Measurements from ENCODE around the gene LSR. TPM values are rescaled to one million over a fixed set of nuclear protein-coding genes. Genes with fewer than 3 reads are reported as not detected.

The LSR gene, protein sequence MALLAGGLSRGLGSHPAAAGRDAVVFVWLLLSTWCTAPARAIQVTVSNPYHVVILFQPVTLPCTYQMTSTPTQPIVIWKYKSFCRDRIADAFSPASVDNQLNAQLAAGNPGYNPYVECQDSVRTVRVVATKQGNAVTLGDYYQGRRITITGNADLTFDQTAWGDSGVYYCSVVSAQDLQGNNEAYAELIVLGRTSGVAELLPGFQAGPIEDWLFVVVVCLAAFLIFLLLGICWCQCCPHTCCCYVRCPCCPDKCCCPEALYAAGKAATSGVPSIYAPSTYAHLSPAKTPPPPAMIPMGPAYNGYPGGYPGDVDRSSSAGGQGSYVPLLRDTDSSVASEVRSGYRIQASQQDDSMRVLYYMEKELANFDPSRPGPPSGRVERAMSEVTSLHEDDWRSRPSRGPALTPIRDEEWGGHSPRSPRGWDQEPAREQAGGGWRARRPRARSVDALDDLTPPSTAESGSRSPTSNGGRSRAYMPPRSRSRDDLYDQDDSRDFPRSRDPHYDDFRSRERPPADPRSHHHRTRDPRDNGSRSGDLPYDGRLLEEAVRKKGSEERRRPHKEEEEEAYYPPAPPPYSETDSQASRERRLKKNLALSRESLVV
- 0.59 and 0.96 TPM in 2 replicates for total RNA-seq (2014; rRNA removed; shearing (Covaris generic))

DNA sequence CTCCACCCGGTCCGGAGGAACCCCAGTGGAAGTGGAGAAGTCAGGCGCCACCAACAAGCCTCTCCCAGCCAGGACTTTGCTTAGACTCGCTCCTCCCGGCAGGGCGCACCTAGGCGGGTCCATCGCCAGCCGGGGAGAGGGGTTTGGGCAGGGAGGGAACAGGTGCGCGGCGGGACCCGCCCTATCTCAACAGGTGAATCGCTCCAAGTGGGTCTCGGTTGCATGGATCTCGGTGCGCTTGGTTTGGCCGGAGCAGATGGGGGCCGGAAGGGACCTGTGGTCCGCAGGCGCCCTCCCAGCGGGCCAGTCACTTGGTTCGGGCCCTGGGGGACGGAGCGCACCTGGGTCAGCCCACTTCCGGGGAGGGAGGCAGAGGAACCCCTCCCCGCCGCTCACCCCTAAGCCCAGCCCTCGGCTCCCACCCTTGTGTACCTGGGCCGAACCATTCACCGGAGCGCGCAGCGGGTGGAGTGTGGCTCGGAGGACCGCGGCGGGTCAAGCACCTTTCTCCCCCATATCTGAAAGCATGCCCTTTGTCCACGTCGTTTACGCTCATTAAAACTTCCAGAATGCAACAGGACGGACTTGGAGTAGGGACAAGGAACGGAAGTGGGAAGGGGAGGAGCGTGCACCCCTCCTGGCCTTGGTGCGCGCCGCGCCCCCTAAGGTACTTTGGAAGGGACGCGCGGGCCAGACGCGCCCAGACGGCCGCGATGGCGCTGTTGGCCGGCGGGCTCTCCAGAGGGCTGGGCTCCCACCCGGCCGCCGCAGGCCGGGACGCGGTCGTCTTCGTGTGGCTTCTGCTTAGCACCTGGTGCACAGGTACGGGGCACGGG, at the start of gene LSR:
Gene LSR (plus strand): TSS at position 693 of the 836 bp plus-strand sequence. CDS start 21 bp downstream, at position 714.
- no peaks in the 10 kb centered on the region for H3K27me3 ChIP-seq
- H3K4me3 ChIP-seq: no peak within 1 kb of the TSS
- no peaks in the 10 kb centered on the region for H3K4me1 ChIP-seq
- no peaks in the 10 kb centered on the region for H3K36me3 ChIP-seq
- no peak within 1 kb of the TSS for H3K27ac ChIP-seq
- DNase-seq: no peak
- no peaks in the 10 kb centered on the region for H3K9me3 ChIP-seq (replicated peaks)

DNA sequence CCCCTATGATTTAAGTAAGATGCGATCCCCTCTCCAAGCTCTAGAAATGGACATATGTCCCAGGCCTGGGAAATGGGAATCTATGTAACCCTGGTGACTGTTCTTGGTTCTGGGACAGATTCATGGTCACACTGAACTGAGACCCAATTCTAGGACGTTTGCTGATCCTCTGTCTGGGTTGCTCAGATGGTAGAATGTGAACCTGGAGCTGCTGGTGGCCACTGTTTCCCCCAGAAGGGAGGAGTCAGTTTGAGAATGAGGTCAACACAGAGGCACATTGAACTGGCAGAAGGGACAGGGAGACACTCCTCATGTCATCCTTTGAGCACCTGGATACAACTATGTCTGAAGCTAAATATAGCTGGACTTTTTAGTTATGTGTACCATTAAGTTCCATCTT, 49.3 kb upstream of the LSR start:
- Histone ChIP-seq H3K27me3 (peaks cover 6% of the 10 kb centered on the region; the same call in 1 of the 2 replicates), H3K4me3 (no peak overlapping the region), H3K36me3 (no peaks in the 10 kb centered on the region), H3K9me3 (replicated peaks) (peaks cover 3% of the 10 kb centered on the region; the same call in 1 of the 2 replicates), H3K27ac (no peak overlapping the region), H3K4me1 (no peaks in the 10 kb centered on the region)
- no peak for DNase-seq

DNA sequence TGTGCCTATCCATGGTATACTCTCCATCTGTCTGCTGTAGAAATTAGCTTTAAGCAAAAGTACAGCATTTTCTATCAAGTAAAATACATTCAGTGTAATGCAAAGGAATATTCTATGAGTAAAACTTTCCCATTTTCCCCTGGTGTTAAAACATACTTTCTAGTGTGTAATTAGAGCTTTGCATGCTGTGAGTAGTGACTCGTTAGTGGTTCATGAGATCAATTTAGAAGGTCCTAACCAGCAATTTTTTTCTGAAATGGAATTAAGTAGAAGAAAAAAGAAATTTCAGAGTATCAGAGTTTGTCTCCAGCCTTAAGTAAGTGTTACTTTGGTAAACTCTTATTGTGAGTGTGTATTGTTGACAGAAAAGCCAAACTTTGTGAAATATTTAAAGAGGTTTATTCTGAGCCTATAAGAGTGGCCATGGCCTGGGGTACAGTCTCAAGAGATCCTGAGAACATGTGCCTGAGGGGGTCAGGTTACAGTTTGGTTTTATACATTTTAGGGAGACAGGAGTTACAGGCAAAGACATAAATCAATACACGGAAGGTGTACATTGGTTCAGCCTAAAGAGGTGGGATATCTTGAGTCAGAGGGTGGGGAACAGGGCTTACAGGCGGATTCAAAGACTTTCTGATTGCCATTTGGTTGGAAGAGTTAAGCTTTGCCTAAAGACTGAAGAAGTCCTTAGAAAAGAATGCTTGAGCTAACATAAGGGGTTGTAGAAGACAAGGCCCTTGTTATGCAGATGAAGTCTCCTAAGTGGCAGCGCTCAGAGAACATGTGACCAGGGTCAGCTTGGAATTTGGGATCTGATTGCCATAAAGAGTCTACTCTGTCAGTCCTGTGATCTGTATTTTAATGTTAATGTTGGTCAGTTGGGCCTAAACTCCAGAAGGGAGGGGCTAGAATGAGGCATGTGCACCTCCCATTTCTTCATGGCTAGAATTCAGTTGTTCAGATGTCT, 45.8 kb upstream of the LSR start:
- no peak for DNase-seq
- Histone ChIP-seq H3K27ac (no peak overlapping the region), H3K27me3 (peaks cover 6% of the 10 kb centered on the region; the same call in 1 of the 2 replicates), H3K4me1 (no peaks in the 10 kb centered on the region), H3K4me3 (no peak overlapping the region), H3K9me3 (replicated peaks) (peaks cover 3% of the 10 kb centered on the region; the same call in 1 of the 2 replicates), H3K36me3 (no peaks in the 10 kb centered on the region)

DNA sequence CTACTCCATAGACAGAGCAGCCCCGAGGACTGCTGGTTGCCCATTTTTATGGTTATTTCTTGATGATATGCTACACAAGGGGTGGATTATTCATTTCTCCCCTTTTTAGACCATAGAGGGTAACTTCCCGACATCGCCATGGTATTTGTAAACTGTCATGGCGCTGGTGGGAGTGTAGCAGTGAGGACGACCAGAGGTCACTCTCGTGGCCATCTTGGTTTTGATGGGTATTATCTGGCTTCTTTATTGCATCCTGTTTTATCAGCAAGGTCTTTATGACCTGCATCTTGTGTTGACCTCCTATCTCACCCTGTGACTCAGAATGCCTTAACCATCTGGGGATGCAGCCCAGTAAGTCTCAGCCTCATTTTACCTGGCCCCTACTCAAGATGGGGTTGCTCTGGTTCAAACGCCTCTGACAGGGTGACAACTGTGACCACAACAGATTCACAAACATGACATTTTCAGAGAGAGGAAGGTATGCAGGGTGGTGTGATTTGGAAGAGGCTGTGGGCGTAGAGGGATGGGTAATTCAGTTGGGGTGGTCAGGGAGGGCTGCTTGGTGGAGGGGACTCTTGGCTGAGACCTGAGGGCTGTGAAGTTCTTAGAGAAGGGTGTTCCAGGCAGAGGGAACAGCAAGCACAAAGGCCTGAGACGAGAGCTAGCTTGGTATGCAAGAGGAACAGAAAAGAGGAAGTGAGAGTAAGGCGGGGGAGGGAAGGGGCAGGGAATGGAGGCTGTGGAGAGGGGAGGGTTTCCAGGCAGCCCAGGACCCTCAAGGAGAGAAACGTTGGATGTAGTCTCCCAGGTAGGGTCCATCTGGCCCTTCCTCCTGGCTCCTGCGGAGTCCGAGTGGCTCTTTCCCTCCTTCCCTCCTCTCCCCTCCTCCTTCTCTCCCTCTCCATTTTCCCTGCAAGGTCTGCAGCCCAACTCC, 43.7 kb upstream of the LSR start:
- Histone ChIP-seq H3K4me1 (no peaks in the 10 kb centered on the region), H3K27me3 (peaks cover 6% of the 10 kb centered on the region; the same call in 1 of the 2 replicates), H3K4me3 (no peak overlapping the region), H3K9me3 (replicated peaks) (peaks cover 3% of the 10 kb centered on the region; the same call in 1 of the 2 replicates), H3K36me3 (no peaks in the 10 kb centered on the region), H3K27ac (no peak overlapping the region)
- DNase-seq: no peak

DNA sequence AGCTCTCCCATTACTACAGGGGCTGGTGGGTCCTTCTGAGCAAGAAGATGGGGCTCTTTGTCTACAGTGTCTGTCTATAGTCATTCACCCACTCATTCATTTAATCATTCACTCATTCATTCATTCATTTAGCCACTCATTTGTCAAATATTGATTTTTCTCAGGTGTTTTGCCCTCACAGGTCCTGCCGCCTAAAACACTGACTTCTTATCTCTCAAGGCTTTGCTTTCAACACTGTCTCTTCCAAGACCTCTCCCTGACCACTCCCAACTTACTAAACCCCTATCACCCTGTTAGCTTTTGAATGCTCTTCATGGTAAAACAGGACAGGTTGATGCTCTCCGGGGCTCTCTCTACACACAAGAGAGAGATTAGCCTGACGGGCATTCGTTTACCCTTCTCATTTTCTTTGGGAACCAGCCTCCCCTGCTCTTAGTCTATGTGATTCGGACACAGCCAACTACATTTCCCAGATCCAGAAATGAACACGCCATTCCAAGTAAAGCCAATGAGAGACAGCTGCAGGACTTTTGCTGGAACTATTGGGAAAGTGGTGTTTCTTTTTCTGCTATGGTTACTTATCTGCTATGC, 43.0 kb upstream of the LSR start:
- no peak overlapping the region for H3K4me3 ChIP-seq
- H3K36me3 ChIP-seq: no peaks in the 10 kb centered on the region
- no peak overlapping the region for H3K27ac ChIP-seq

DNA sequence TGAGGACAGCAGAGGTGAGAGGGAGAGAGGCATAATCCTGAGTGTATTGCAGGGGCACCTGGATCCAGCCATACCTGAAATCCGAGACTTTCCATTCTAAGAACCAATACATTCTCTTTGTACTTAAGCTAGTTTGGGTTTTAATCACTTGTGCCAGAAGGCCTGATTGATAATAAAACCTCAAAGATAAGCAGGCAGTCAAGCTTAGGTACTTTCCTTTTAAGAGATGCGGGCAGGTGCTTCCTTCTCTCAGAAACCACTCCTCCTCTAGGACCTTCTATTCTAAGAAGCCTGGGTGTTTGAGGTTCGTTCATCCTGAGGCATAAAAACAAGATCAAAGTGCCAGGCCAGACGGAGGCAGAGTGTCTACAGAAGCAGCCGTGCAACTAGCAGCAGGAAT, 42.4 kb upstream of the LSR start:
- DNase-seq: no peak
- Histone ChIP-seq H3K27me3 (peaks cover 6% of the 10 kb centered on the region; the same call in 1 of the 2 replicates), H3K4me3 (no peak overlapping the region)

More for the DNA sequence above, 43.0 kb upstream of the LSR start:
- Histone ChIP-seq H3K27me3 (peaks cover 6% of the 10 kb centered on the region; the same call in 1 of the 2 replicates), H3K4me1 (no peaks in the 10 kb centered on the region), H3K9me3 (replicated peaks) (peaks cover 3% of the 10 kb centered on the region; the same call in 1 of the 2 replicates)
- no peak for DNase-seq

DNA sequence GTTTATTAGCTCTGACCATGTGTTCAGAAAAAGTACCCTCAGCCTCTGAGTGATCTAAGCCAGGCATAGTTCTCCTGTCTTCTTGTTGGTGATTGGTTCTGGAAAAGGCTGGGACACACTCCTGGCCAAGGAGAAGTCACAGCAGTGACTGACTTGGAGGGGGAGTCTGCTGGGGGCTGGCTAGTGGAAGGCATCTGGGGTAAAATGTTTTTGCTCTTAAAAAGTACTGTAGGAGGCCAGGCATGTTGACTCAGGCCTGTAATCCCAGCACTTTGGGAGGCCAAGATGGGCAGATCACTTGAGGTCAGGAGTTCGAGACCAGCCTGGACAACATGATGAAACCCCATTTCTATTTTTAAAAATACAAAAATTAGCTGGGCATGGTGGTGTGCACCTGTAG, 41.9 kb upstream of the LSR start:
- Histone ChIP-seq H3K27me3 (peaks cover 6% of the 10 kb centered on the region; the same call in 1 of the 2 replicates), H3K36me3 (no peaks in the 10 kb centered on the region), H3K4me3 (no peak overlapping the region), H3K4me1 (no peaks in the 10 kb centered on the region), H3K27ac (no peak overlapping the region), H3K9me3 (replicated peaks) (peaks cover 3% of the 10 kb centered on the region; the same call in 1 of the 2 replicates)
- no peak for DNase-seq

More for the DNA sequence above, 42.4 kb upstream of the LSR start:
- no peaks in the 10 kb centered on the region for H3K4me1 ChIP-seq
- H3K9me3 ChIP-seq (replicated peaks): peaks cover 3% of the 10 kb centered on the region; the same call in 1 of the 2 replicates
- H3K36me3 ChIP-seq: no peaks in the 10 kb centered on the region
- no peak overlapping the region for H3K27ac ChIP-seq

DNA sequence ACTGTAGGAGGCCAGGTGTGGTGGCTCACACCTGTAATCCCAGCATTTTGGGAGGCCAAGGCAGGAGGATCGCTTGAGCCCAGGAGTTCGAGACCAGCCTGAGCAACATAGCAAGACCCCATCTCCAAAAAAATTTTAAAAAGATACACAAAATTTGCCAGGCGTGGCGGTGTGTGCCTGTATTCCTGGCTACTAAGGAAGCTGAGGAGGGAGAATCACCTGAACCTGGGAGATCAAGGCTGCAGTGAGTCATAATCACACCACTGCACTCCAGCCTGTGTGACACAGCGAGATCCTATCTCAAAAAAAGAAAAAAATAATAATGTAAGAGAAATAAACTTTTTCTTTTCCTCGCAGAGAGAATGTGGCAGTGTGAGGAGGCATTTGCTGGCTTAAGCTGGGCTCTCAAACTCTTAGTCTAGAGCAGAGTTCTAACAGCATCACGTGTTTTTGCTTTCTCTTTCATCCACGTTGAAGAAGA, 41.4 kb upstream of the LSR start:
- H3K4me3 ChIP-seq: no peak overlapping the region
- H3K36me3 ChIP-seq: no peaks in the 10 kb centered on the region
- no peaks in the 10 kb centered on the region for H3K4me1 ChIP-seq
- DNase-seq: no peak
- H3K27ac ChIP-seq: no peak overlapping the region
- H3K9me3 ChIP-seq (replicated peaks): peaks cover 3% of the 10 kb centered on the region; the same call in 1 of the 2 replicates
- H3K27me3 ChIP-seq: peaks cover 5% of the 10 kb centered on the region; the same call in 1 of the 2 replicates

DNA sequence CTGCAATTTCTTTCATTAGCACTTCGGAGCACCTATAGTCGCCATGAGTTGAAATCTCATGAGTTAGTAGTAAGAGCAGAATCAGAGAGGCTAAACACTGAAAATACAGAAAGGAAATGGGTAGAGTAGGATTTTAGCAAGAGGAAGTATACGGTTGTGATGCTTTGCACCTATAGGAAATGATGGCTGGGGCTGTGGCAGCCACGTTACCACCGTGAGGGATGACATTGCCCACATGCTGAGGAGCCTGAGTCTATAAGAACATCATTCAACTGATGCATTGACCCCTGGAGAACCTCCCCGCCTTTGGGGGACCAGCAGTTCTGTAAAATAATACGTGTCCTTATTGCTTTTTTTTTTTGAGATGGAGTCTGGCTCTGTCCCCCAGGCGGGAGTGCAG, 40.7 kb upstream of the LSR start:
- H3K36me3 ChIP-seq: no peaks in the 10 kb centered on the region
- DNase-seq: no peak
- H3K4me3 ChIP-seq: no peak overlapping the region
- H3K4me1 ChIP-seq: no peaks in the 10 kb centered on the region
- H3K27me3 ChIP-seq: no peaks in the 10 kb centered on the region; the same call in 1 of the 2 replicates
- no peak overlapping the region for H3K27ac ChIP-seq
- no peaks in the 10 kb centered on the region for H3K9me3 ChIP-seq (replicated peaks)

DNA sequence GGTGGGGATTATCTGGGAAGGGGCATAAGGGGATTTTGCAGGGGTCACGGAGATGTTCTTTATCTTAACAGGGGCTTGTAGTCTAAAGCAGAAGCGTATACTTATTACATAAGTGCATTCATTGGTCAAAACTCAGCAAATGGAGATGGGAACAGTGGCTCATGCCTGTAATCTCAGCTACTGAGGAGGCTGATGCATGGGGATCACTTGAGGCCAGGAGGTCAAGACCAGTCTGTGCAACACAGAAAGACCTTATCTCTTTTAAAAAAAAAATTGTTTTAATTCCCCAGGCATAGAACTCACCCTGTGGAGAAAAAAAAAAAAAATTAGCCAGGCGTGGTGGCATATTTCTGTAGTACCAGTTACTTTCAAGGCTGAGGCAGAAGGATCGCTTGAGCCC, 39.2 kb upstream of the LSR start:
- no peaks in the 10 kb centered on the region for H3K4me1 ChIP-seq
- no peak overlapping the region for H3K27ac ChIP-seq
- H3K9me3 ChIP-seq (replicated peaks): no peaks in the 10 kb centered on the region

DNA sequence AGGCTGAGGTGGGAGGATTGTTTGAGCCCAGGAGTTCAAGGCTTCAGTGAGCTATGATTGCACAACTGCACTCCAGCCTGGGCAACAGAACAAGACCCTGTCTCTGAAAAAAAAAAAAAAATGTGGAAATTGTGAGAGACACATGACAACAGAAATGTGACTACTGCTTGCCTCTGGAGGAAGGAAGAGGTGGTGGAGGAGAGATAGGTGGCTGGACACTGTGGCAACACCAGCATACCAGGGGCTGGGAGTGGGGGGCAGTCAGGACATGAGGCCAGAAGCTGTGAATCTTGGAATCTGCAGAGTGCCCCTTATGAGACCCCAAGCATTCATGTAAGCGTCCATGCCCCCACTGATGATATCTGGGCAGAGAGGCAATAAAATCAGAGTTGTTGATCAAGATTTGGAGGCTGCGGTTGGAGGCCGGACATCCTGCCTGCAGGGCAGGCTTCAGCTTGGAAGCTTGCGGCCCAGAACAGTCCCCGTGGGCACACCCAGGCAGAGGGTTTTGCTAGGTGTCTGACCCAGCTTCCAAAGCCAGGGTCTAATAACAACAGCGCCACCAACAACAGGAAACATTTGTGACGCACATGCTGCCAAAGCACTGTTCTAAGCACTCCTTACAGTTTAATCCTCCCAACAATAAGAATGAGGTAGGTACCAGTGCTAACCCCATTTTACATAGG, 37.1 kb upstream of the LSR start:
- Histone ChIP-seq H3K36me3 (no peaks in the 10 kb centered on the region), H3K4me1 (no peaks in the 10 kb centered on the region)

More for the DNA sequence above, 39.2 kb upstream of the LSR start:
- H3K4me3 ChIP-seq: no peak overlapping the region
- H3K27me3 ChIP-seq: no peaks in the 10 kb centered on the region; the same call in 1 of the 2 replicates
- H3K36me3 ChIP-seq: no peaks in the 10 kb centered on the region
- no peak for DNase-seq

DNA sequence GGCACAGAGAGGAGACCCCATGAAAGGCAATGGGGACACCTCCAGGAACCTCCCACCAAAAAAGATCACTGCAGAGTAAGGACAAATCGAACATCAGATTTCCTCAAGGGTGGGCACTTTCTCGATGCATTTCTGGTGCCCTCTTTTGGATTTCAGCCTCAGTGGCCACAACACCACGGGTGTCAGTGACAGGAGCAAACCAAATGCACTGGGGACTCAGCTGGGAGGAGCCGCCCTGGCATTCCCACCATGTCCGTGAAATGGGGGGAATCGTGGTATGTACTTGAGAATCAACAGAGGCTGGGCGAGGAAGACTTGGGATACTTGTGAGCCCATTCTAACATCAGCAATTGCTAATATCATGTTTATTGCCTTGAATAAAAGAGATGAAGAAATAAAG, 36.6 kb upstream of the LSR start:
- no peaks in the 10 kb centered on the region for H3K4me1 ChIP-seq
- no peak overlapping the region for H3K27ac ChIP-seq
- no peaks in the 10 kb centered on the region for H3K36me3 ChIP-seq
- H3K27me3 ChIP-seq: no peaks in the 10 kb centered on the region
- no peak for DNase-seq
- no peak overlapping the region for H3K4me3 ChIP-seq
- H3K9me3 ChIP-seq (replicated peaks): no peaks in the 10 kb centered on the region

More for the DNA sequence above, 37.1 kb upstream of the LSR start:
- Histone ChIP-seq H3K4me3 (no peak overlapping the region), H3K27ac (no peak overlapping the region), H3K9me3 (replicated peaks) (no peaks in the 10 kb centered on the region), H3K27me3 (no peaks in the 10 kb centered on the region)
- DNase-seq: no peak
